ENCODE measurements around the gene CABLES1.
A peak's percentile ranks its signal among the peaks of the same experiment; 100 is the strongest.

DNA sequence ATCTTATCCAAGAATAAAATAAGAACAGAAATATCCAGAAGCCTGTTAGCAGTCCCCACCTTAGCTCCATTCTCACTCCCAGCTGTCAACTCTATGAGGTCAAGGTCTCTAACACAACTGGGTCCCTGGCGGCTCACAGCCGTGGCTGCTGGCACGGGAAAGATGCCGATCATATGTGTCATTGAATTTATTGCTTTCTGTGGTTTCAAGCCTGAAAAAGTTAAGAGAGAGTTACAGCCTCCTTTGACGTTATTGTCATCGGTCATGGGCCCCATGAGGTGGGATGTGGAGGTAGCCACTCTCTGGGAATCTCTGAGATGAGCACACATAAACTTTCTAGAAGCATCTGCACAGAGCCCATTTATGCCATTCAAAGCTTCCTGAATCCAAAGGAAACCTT is 28.7 kb upstream of the CABLES1 start:
- TF ChIP-seq RFX5 (IDR thresholded peaks at IDR 0.05; ENCODE audit: low read depth, low read length) = no peak
- peak; percentile 94 for TF ChIP-seq BHLHE40 (IDR thresholded peaks at IDR 0.05; ENCODE audit: low read depth, low read length)
- TF ChIP-seq, protein P1, sequence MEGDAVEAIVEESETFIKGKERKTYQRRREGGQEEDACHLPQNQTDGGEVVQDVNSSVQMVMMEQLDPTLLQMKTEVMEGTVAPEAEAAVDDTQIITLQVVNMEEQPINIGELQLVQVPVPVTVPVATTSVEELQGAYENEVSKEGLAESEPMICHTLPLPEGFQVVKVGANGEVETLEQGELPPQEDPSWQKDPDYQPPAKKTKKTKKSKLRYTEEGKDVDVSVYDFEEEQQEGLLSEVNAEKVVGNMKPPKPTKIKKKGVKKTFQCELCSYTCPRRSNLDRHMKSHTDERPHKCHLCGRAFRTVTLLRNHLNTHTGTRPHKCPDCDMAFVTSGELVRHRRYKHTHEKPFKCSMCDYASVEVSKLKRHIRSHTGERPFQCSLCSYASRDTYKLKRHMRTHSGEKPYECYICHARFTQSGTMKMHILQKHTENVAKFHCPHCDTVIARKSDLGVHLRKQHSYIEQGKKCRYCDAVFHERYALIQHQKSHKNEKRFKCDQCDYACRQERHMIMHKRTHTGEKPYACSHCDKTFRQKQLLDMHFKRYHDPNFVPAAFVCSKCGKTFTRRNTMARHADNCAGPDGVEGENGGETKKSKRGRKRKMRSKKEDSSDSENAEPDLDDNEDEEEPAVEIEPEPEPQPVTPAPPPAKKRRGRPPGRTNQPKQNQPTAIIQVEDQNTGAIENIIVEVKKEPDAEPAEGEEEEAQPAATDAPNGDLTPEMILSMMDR (conservative IDR thresholded peaks at IDR 0.05; ENCODE audit: low read depth, low read length) = no peak
